ENCODE data around the gene GJC2. TPM values are rescaled to one million over a fixed set of nuclear protein-coding genes. Genes with fewer than 3 reads are reported as not detected.

Gene GJC2
- total RNA-seq, 1 experiment from 2014 or later: 1.6 TPM

- Histone ChIP-seq H4K5ac (ENCODE audit: insufficient read length, low read depth, low read length) (no peak overlapping the region), H3K79me2 (ENCODE audit: insufficient read depth, low read length) (no peaks in the 10 kb centered on the region), H2BK120ac (ENCODE audit: low read depth, low read length, poor library complexity, severe bottlenecking) (no peak overlapping the region), H3K27me3 (ENCODE audit: insufficient read depth, low read length) (no peaks in the 10 kb centered on the region), H3K23ac (ENCODE audit: insufficient read length, low read depth, low read length) (no peak overlapping the region), H3K23me2 (ENCODE audit: insufficient read length, low read depth, low read length, poor library complexity, severe bottlenecking) (peaks cover 5% of the 10 kb centered on the region), H3K27ac (ENCODE audit: insufficient read length, low read depth, low read length) (no peak overlapping the region), H4K20me1 (ENCODE audit: control insufficient read depth, insufficient read depth, insufficient read length) (no peaks in the 10 kb centered on the region), H2BK12ac (ENCODE audit: insufficient read length, low read depth, low read length) (no peak overlapping the region), H3K4me1 (ENCODE audit: insufficient read depth, low read length) (no peaks in the 10 kb centered on the region), H3K9me3 (ENCODE audit: control insufficient read depth, low read depth, low read length) (no peaks in the 10 kb centered on the region), H3K56ac (ENCODE audit: insufficient read length, low read depth, low read length) (no peak overlapping the region), H2BK15ac (ENCODE audit: low read depth, low read length) (no peak overlapping the region), H3K18ac (ENCODE audit: insufficient read length, low read depth, low read length) (no peak overlapping the region), H3K4me2 (ENCODE audit: insufficient read depth, insufficient read length, low read length) (no peak overlapping the region), H2BK20ac (ENCODE audit: low read depth, low read length, poor library complexity, severe bottlenecking) (no peak overlapping the region), H3K79me1 (ENCODE audit: insufficient read depth, low read depth, low read length, poor library complexity, severe bottlenecking) (no peaks in the 10 kb centered on the region), H3K14ac (ENCODE audit: insufficient read depth, low read length) (no peak overlapping the region), H3T11ph (ENCODE audit: low read length) (no peak overlapping the region), H3K4ac (ENCODE audit: low read depth, low read length) (no peak overlapping the region), H2BK5ac (ENCODE audit: insufficient read length, low read length) (no peak overlapping the region), H4K8ac (replicated peaks; ENCODE audit: insufficient read length, low read depth, low read length) (no peak overlapping the region), H4K91ac (ENCODE audit: insufficient read length, low read depth, low read length) (no peak overlapping the region), H3K9ac (ENCODE audit: extremely low read depth, insufficient read length, low read length) (no peak overlapping the region), H2AFZ (ENCODE audit: low read length) (no peak overlapping the region), H2AK5ac (ENCODE audit: insufficient read length, low read length) (no peak overlapping the region)
- Mint-ChIP-seq H3K27ac (no peak overlapping the region), H3K36me3 (ENCODE audit: insufficient read depth in 1 of 3, low read depth in 3 of 3) (peaks cover 27 to 57% (median 46%) of the 10 kb centered on the region in 3 experiments; a peak in 6 of 7 replicates), H3K9me3 (no peaks in the 10 kb centered on the region), H3K4me3 (peak overlapping the region; percentile 82 to 95), H3K4me1 (peaks cover 11 to 12% of the 10 kb centered on the region in 2 experiments), H3K27me3 (ENCODE audit: low read depth) (peaks cover 3% of the 10 kb centered on the region; the same call in 1 of the 2 replicates)
- no CpG with 5 or more reads among the region's 15 CpGs for WGBS (ENCODE audit: extremely low coverage, insufficient read length, low lambda C conversion rate)
- DNase-seq: no peak
- no peak for TF ChIP-seq CTCF (conservative IDR thresholded peaks at IDR 0.05)
Measured at GRCh38 chr1:228101614-228101993, 48.1 kb upstream of the GJC2 start.

Measured in H9 (cell line).